CD1c-positive myeloid dendritic cell (primary cell): ENCODE results near the gene GSS.

ENCODE experiments used
- DNase-seq: peaks from one replicate; pipeline ENCODE4 v3.0.0-alpha.2; 2016; ENCODE audit errors: extremely low spot score

The GSS gene

GRCh38 chr20:34946661-34947060 is 8.9 kb downstream of the GSS start:
- DNase-seq: no peak

- no peak for DNase-seq
Observed at GRCh38 chr20:34945315-34946077, 10.1 kb downstream of the GSS start.

- no peak for DNase-seq
Observed at GRCh38 chr20:34943808-34944567, 11.6 kb downstream of the GSS start.

- DNase-seq: no peak
Observed at GRCh38 chr20:34942301-34942700, 13.3 kb downstream of the GSS start.

- DNase-seq: peak; percentile 53
Observed at GRCh38 chr20:34941226-34941625, 14.4 kb downstream of the GSS start.

GRCh38 chr20:34940081-34940481 is 15.5 kb downstream of the GSS start:
- peak; percentile 44 for DNase-seq

- peak; percentile 87 for DNase-seq
Observed at GRCh38 chr20:34938466-34939163, 17.0 kb downstream of the GSS start.

- no peak for DNase-seq
Observed at GRCh38 chr20:34931771-34932170, 23.8 kb downstream of the GSS start.

- no peak for DNase-seq
Observed at GRCh38 chr20:34928411-34928810, 27.2 kb downstream of the GSS start.

- no peak for DNase-seq
Observed at GRCh38 chr20:34927736-34928135, 27.9 kb downstream of the GSS start.

- no peak for DNase-seq
Observed at GRCh38 chr20:34926581-34926980, 29.0 kb downstream of the GSS start.

- DNase-seq: no peak
Observed at GRCh38 chr20:34925981-34926380, 29.6 kb downstream of the GSS start.

- no peak for DNase-seq
Observed at GRCh38 chr20:34925341-34925740, 30.3 kb downstream of the GSS start.

GRCh38 chr20:34923414-34923813 is 32.2 kb downstream of the GSS start:
- DNase-seq: no peak

GRCh38 chr20:34922654-34923381 is 32.8 kb downstream of the GSS start:
- DNase-seq: no peak

GRCh38 chr20:34921436-34921835 is 34.2 kb downstream of the GSS start:
- no peak for DNase-seq

GRCh38 chr20:34920055-34920454 is 35.6 kb downstream of the GSS start:
- DNase-seq: no peak

- DNase-seq: no peak
Observed at GRCh38 chr20:34916774-34917354, 38.7 kb downstream of the GSS start.

- DNase-seq: no peak
Observed at GRCh38 chr20:34915749-34916455, 39.7 kb downstream of the GSS start.

- no peak for DNase-seq
Observed at GRCh38 chr20:34915131-34915530, 40.5 kb downstream of the GSS start.
